ACC112 (cell line): ENCODE results near the gene EXO1.

Experiments used
- H2AFZ ChIP-seq: fragments of 200-600 bp; sonication (generic); one replicate; pipeline ENCODE4 v1.6.0; 2017; ENCODE audit warnings: antibody characterized with exemption, low read length; ENCODE audit not compliant: unreplicated experiment
- H3K27ac ChIP-seq: fragments of 200-600 bp; sonication (generic); 2 replicates; pipeline ENCODE4 v1.5.1; 2014; ENCODE audit warnings: low read depth, mild to moderate bottlenecking, antibody characterized with exemption, low read length, moderate library complexity
- H3K27me3 ChIP-seq: fragments of 200-600 bp; sonication (generic); 2 replicates; pipeline ENCODE4 v1.6.1; 2014; ENCODE audit warnings: mild to moderate bottlenecking, antibody characterized with exemption, low read length, moderate library complexity, mixed read lengths; ENCODE audit not compliant: insufficient read depth
- H3K36me3 ChIP-seq: fragments of 200-600 bp; sonication (generic); 2 replicates; pipeline ENCODE4 v1.6.1; 2016; ENCODE audit warnings: mild to moderate bottlenecking, antibody characterized with exemption, low read length, moderate library complexity, mixed read lengths; ENCODE audit not compliant: insufficient read depth
- H3K4me1 ChIP-seq: fragments of 200-600 bp; sonication (generic); one replicate; pipeline ENCODE4 v1.6.1; 2016; ENCODE audit warnings: low read length, mixed read lengths; ENCODE audit not compliant: insufficient read depth, unreplicated experiment, control insufficient read depth
- H3K4me3 ChIP-seq: fragments of 200-600 bp; sonication (generic); 2 replicates; pipeline ENCODE4 v1.5.1; 2014; ENCODE audit warnings: mild to moderate bottlenecking, low read depth, low read length
- H3K79me2 ChIP-seq: fragments of 200-600 bp; sonication (generic); one replicate; pipeline ENCODE4 v1.6.0; 2016; ENCODE audit warnings: low read length; ENCODE audit not compliant: control insufficient read depth, unreplicated experiment, insufficient read depth

EXO1 gene

GRCh38 chr1:241924080-241924808 is 76.2 kb downstream of the EXO1 start:
- Histone ChIP-seq H2AFZ (no peak overlapping the region), H3K79me2 (no peaks in the 10 kb centered on the region), H3K27me3 (no peaks in the 10 kb centered on the region), H3K4me1 (peaks cover 4% of the 10 kb centered on the region), H3K36me3 (no peaks in the 10 kb centered on the region), H3K27ac (no peak overlapping the region), H3K4me3 (no peak overlapping the region)

GRCh38 chr1:241926141-241926540 is 78.1 kb downstream of the EXO1 start:
- Histone ChIP-seq H2AFZ (no peak overlapping the region), H3K4me3 (no peak overlapping the region), H3K79me2 (no peaks in the 10 kb centered on the region), H3K27me3 (no peaks in the 10 kb centered on the region), H3K27ac (no peak overlapping the region), H3K4me1 (no peaks in the 10 kb centered on the region), H3K36me3 (no peaks in the 10 kb centered on the region)

GRCh38 chr1:241927321-241927720 is 79.3 kb downstream of the EXO1 start:
- Histone ChIP-seq H3K36me3 (no peaks in the 10 kb centered on the region), H3K27me3 (no peaks in the 10 kb centered on the region), H3K4me1 (no peaks in the 10 kb centered on the region), H3K27ac (no peak overlapping the region), H3K4me3 (no peak overlapping the region), H3K79me2 (no peaks in the 10 kb centered on the region), H2AFZ (no peak overlapping the region)

- Histone ChIP-seq H3K79me2 (no peaks in the 10 kb centered on the region), H3K27me3 (no peaks in the 10 kb centered on the region), H3K4me1 (peaks cover 4% of the 10 kb centered on the region), H3K4me3 (no peak overlapping the region), H2AFZ (no peak overlapping the region), H3K36me3 (no peaks in the 10 kb centered on the region), H3K27ac (no peak overlapping the region)
These were observed 84.8 kb downstream of the EXO1 start for GRCh38 chr1:241932845-241933244.

- Histone ChIP-seq H3K36me3 (no peaks in the 10 kb centered on the region), H3K27ac (no peak overlapping the region), H3K4me1 (peaks cover 4% of the 10 kb centered on the region), H3K79me2 (no peaks in the 10 kb centered on the region), H2AFZ (peak overlapping the region; percentile 40), H3K27me3 (no peaks in the 10 kb centered on the region), H3K4me3 (peak overlapping the region; percentile 39; the same call in 1 of the 2 replicates)
These were observed 86.3 kb downstream of the EXO1 start for GRCh38 chr1:241934201-241934848.

- H3K27me3 ChIP-seq: no peaks in the 10 kb centered on the region
- peaks cover 4% of the 10 kb centered on the region for H3K4me1 ChIP-seq
- no peak overlapping the region for H3K4me3 ChIP-seq
- H3K27ac ChIP-seq: no peak overlapping the region
- H3K79me2 ChIP-seq: no peaks in the 10 kb centered on the region
- H2AFZ ChIP-seq: no peak overlapping the region
- no peaks in the 10 kb centered on the region for H3K36me3 ChIP-seq
These were observed 86.9 kb downstream of the EXO1 start for GRCh38 chr1:241934866-241935265.
